DOHH2 (cell line): ENCODE data around the gene C16orf95.

ENCODE experiments used
- H3F3A ChIP-seq: fragments of 200-600 bp; sonication (generic), shearing (Covaris generic); 2 replicates; pipeline ENCODE4 v1.6.0; 2016; ENCODE audit warnings: antibody characterized with exemption, mild to moderate bottlenecking; ENCODE audit not compliant: control insufficient read depth, insufficient read depth
- H3K27ac ChIP-seq: fragments of 200-600 bp; sonication (generic); 2 replicates; pipeline ENCODE4 v1.5.1; 2014; ENCODE audit warnings: low read depth, mild to moderate bottlenecking, low read length, moderate library complexity
- H3K27me3 ChIP-seq: fragments of 200-600 bp; sonication (generic); 2 replicates; pipeline ENCODE4 v1.6.1; 2014; ENCODE audit warnings: mild to moderate bottlenecking, low read length, mixed read lengths; ENCODE audit not compliant: control insufficient read depth
- H3K36me3 ChIP-seq: fragments of 200-600 bp; sonication (generic); 2 replicates; pipeline ENCODE4 v1.6.1; 2014; ENCODE audit warnings: mild to moderate bottlenecking, low read length, moderate library complexity, mixed read lengths; ENCODE audit not compliant: control insufficient read depth
- H3K4me1 ChIP-seq: fragments of 200-600 bp; sonication (generic); 2 replicates; pipeline ENCODE4 v1.6.1; 2014; ENCODE audit warnings: mild to moderate bottlenecking, low read length, mixed read lengths; ENCODE audit not compliant: control insufficient read depth
- H3K4me2 ChIP-seq: fragments of 200-600 bp; sonication (generic); 2 replicates; pipeline ENCODE4 v1.6.0; 2014; ENCODE audit warnings: mild to moderate bottlenecking, low read length, moderate library complexity
- H3K4me3 ChIP-seq: fragments of 200-600 bp; sonication (generic); 2 replicates; pipeline ENCODE4 v1.5.1; 2014; ENCODE audit warnings: mild to moderate bottlenecking, low read length, mixed read lengths
- H3K79me2 ChIP-seq: fragments of 200-600 bp; sonication (generic); 2 replicates; pipeline ENCODE4 v1.6.1; 2014; ENCODE audit warnings: mild to moderate bottlenecking, low read length, mixed read lengths; ENCODE audit not compliant: control insufficient read depth
- H3K9me2 ChIP-seq: fragments of 200-600 bp; sonication (generic); replicated peaks from 2 replicates; pipeline ENCODE4 v1.6.1; 2014; ENCODE audit warnings: mild to moderate bottlenecking, low read length, mixed read lengths; ENCODE audit not compliant: control insufficient read depth
- H3K9me3 ChIP-seq: fragments of 200-600 bp; sonication (generic); 2 replicates; pipeline ENCODE4 v1.6.1; 2014; ENCODE audit warnings: antibody characterized with exemption, low read length, mixed read lengths; ENCODE audit not compliant: control insufficient read depth, insufficient read depth
- H4K20me1 ChIP-seq: fragments of 200-600 bp; sonication (generic); 2 replicates; pipeline ENCODE4 v1.6.0; 2014; ENCODE audit warnings: low read depth, mild to moderate bottlenecking, antibody characterized with exemption, low read length, moderate library complexity; ENCODE audit not compliant: control insufficient read depth, insufficient read depth
- CTCF ChIP-seq: fragments of 200-600 bp; sonication (generic); IDR thresholded peaks from one replicate; pipeline ENCODE4 v1.5.1; 2014; ENCODE audit warnings: antibody characterized with exemption, mild to moderate bottlenecking, low read depth, low read length; ENCODE audit not compliant: poor library complexity, severe bottlenecking
- EZH2phosphoT487 ChIP-seq: fragments of 200-600 bp; sonication (generic); IDR thresholded peaks from 2 replicates; pipeline ENCODE4 v1.6.1; 2017; ENCODE audit warnings: borderline replicate concordance, mild to moderate bottlenecking, antibody characterized with exemption, low read length, moderate library complexity, mixed read lengths

The C16orf95 gene

GRCh38 chr16:87358696-87359095 is 41.5 kb upstream of the C16orf95 start:
- Histone ChIP-seq H3K9me3 (no peaks in the 10 kb centered on the region), H3K9me2 (no peaks in the 10 kb centered on the region), H3K4me3 (no peak overlapping the region), H3K27ac (no peak overlapping the region), H3K27me3 (no peaks in the 10 kb centered on the region), H4K20me1 (no peaks in the 10 kb centered on the region), H3K36me3 (peaks cover 34% of the 10 kb centered on the region), H3K4me2 (no peak overlapping the region), H3K79me2 (peaks cover 4% of the 10 kb centered on the region), H3K4me1 (no peaks in the 10 kb centered on the region), H3F3A (no peaks in the 10 kb centered on the region)
- TF ChIP-seq CTCF (no peak), EZH2phosphoT487 (no peak)

GRCh38 chr16:87358250-87358649 is 41.1 kb upstream of the C16orf95 start:
- H3K79me2 ChIP-seq = no peaks in the 10 kb centered on the region
- no peaks in the 10 kb centered on the region for H3K9me3 ChIP-seq
- no peak overlapping the region for H3K4me2 ChIP-seq
- peaks cover 30% of the 10 kb centered on the region for H3K36me3 ChIP-seq
- no peaks in the 10 kb centered on the region for H3K9me2 ChIP-seq
- H3F3A ChIP-seq = no peaks in the 10 kb centered on the region
- TF ChIP-seq CTCF = no peak
- no peak for TF ChIP-seq EZH2phosphoT487
- H3K27ac ChIP-seq = no peak overlapping the region
- no peaks in the 10 kb centered on the region for H4K20me1 ChIP-seq
- H3K4me3 ChIP-seq = no peak overlapping the region
- no peaks in the 10 kb centered on the region for H3K27me3 ChIP-seq
- H3K4me1 ChIP-seq = no peaks in the 10 kb centered on the region

- TF ChIP-seq CTCF (no peak), EZH2phosphoT487 (no peak)
- H3F3A ChIP-seq = no peaks in the 10 kb centered on the region
- no peaks in the 10 kb centered on the region for H3K9me3 ChIP-seq
- no peaks in the 10 kb centered on the region for H3K4me1 ChIP-seq
- H3K27me3 ChIP-seq = no peaks in the 10 kb centered on the region
- no peak overlapping the region for H3K27ac ChIP-seq
- H4K20me1 ChIP-seq = no peaks in the 10 kb centered on the region
- no peaks in the 10 kb centered on the region for H3K79me2 ChIP-seq
- H3K4me3 ChIP-seq = no peak overlapping the region
- no peak overlapping the region for H3K4me2 ChIP-seq
- H3K9me2 ChIP-seq = no peaks in the 10 kb centered on the region
- H3K36me3 ChIP-seq = peaks cover 27% of the 10 kb centered on the region
Measured at GRCh38 chr16:87356491-87356853, 39.3 kb upstream of the C16orf95 start.

GRCh38 chr16:87353613-87354012 is 36.4 kb upstream of the C16orf95 start:
- no peaks in the 10 kb centered on the region for H3K27me3 ChIP-seq
- H3K36me3 ChIP-seq = peaks cover 10% of the 10 kb centered on the region
- no peak for TF ChIP-seq CTCF
- TF ChIP-seq EZH2phosphoT487 = no peak
- H3K4me1 ChIP-seq = no peaks in the 10 kb centered on the region
- no peaks in the 10 kb centered on the region for H3K9me3 ChIP-seq
- no peaks in the 10 kb centered on the region for H4K20me1 ChIP-seq
- H3K27ac ChIP-seq = no peak overlapping the region
- H3K4me2 ChIP-seq = no peak overlapping the region
- no peaks in the 10 kb centered on the region for H3K9me2 ChIP-seq
- peaks cover 3% of the 10 kb centered on the region; the same call in 1 of the 2 replicates for H3K79me2 ChIP-seq
- no peaks in the 10 kb centered on the region for H3F3A ChIP-seq
- no peak overlapping the region for H3K4me3 ChIP-seq
